Thyroid gland (tissue), 4 donors: ENCODE data around the gene MARCHF2.

Experiments
- CTCF ChIP-seq, 6 experiments: fragments of 200-600 bp in 3 of 6; fragments of 450-650 bp in 3 of 6; sonication (generic) in 3 of 6; IDR thresholded peaks; one replicate each; pipeline ENCODE4 v1.5.1; 2016 to 2019; ENCODE audit warnings: antibody characterized with exemption in 6 of 6, mild to moderate bottlenecking in 2 of 6, inconsistent platforms in 1 of 6, moderate library complexity in 1 of 6
- POLR2A ChIP-seq, 2 donors: fragments of 450-650 bp; IDR thresholded peaks; one replicate each; pipeline ENCODE4 v1.6.1; 2017; ENCODE audit warnings: antibody characterized with exemption in 2 of 2, mild to moderate bottlenecking in 2 of 2, moderate library complexity in 1 of 2

- TF ChIP-seq CTCF (IDR thresholded peaks at IDR 0.05), result no peak
- TF ChIP-seq POLR2A (IDR thresholded peaks at IDR 0.05), result no peak
Measured at GRCh38 chr19:8459095-8459494, 46.0 kb downstream of the MARCHF2 start.
